Fibroblast of the aortic adventitia (primary cell): Measurements from ENCODE around the gene DLX2. TPM values are rescaled to one million over a fixed set of nuclear protein-coding genes. Genes with fewer than 3 reads are reported as not detected.

Source experiments
- DNase-seq: peaks from one replicate; pipeline ENCODE4 v3.0.0-alpha.2; 2010; ENCODE audit warnings: low read depth
- H3K4me3 ChIP-seq: 2 replicates; pipeline ENCODE4 v1.5.1; 2011; ENCODE audit warnings: low read depth, mild to moderate bottlenecking, control low read depth, low read length, moderate library complexity
- total RNA-seq: library from RNA; depleted of rRNA; stranded (reverse); fragments of >200 nt; gene quantifications from 2 replicates; pipeline ENCODE4 v1.2.3, GENCODE V29; 2012; ENCODE audit warnings: low replicate concordance
- TF ChIP-seq, protein P1 (sequence below): IDR thresholded peaks from 2 replicates; pipeline ENCODE4 v1.5.1; 2011; ENCODE audit warnings: mild to moderate bottlenecking, low read length, control low read depth, inconsistent platforms; ENCODE audit not compliant: insufficient read depth

Gene DLX2
- total RNA-seq, 1 donor = 0.72 TPM

DNA sequence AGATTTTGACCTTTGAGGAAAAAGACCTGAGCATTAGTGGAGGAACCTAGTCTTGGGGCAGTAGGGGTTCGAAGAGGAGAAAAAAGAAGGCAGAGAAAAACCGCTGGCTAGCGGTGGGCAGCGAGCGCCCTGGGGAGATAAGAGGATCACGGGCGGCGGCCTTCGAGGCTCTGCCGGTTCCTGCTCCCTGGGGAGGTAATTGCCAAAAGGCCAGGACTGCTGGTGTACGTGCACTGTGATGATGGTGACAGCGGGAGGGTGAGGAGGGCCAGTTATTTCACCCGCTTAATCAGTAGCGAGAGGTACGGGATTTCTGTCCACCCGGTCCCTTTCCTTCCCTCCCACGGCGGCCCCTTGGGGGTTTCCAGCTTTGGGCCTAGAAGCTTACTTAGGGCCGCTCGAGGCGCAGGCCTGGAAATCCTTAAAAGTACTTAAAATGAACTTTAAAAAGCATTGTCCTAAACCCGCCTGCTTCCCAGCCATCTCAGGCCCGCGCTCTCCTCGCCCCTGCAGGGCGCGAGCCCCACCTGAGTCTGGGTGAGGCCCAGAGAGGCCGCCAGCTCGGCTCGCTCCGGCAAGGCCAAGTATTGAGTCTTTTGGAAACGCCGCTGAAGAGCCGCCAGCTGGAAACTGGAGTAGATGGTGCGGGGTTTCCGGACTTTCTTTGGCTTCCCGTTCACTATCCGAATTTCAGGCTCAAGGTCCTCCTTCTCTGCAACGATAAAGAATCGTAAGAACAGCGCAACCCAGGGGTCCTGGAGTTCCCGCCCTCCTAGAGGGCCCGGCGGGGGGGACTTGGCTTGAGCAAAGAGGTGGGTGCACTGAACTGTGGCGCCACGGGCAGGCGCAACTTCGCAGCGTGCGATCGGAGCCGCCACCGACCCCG is 1.5 kb downstream of the DLX2 start:
- TF ChIP-seq, protein P1, sequence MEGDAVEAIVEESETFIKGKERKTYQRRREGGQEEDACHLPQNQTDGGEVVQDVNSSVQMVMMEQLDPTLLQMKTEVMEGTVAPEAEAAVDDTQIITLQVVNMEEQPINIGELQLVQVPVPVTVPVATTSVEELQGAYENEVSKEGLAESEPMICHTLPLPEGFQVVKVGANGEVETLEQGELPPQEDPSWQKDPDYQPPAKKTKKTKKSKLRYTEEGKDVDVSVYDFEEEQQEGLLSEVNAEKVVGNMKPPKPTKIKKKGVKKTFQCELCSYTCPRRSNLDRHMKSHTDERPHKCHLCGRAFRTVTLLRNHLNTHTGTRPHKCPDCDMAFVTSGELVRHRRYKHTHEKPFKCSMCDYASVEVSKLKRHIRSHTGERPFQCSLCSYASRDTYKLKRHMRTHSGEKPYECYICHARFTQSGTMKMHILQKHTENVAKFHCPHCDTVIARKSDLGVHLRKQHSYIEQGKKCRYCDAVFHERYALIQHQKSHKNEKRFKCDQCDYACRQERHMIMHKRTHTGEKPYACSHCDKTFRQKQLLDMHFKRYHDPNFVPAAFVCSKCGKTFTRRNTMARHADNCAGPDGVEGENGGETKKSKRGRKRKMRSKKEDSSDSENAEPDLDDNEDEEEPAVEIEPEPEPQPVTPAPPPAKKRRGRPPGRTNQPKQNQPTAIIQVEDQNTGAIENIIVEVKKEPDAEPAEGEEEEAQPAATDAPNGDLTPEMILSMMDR = no peak
- DNase-seq = peak; percentile 48
- H3K4me3 ChIP-seq = peak overlapping the region; percentile 77

DNA sequence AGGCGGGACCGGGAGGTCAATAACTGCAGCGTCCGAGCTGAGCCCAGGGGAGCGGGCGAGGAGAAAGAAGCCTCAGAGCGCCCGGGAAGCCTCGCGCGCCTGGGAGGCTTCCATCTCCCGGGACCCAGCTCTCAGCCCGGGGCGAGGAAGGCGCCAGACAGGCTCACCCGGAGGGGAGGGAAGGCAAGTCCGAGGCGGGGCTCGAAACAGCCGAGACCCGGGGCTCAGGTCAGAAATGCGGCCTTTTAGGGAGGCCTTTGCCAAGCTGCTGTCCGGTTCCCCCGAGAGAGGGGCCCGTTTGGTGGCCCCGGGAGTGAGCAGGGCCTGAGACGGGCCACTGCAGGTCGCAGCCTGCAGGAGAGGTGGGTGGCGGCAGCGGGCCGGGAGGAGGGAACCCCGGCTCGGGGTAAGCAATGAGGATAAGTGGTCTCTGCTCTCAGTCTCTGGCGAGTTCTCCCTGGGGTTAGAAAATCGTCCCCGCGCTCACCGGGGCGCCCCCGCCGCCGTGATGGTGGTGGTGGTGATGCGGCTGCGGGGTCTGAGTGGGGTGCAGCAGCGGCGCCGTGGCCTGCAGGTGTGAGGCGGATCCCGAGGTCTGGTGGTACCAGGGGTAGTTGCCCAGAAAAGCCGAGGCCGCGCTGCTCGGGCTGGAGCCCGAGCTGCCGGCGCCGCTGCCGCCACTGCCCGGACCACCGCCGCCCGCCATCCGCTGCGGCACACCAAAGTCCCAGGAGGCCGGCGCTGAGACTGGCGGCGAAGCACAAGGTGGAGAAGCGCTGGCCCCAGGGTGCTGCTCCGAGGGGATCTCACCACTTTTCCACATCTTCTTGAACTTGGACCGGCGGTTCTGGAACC is 2.4 kb downstream of the DLX2 start:
- TF ChIP-seq, protein P1 = no peak
- DNase-seq = no peak
- peak overlapping the region; percentile 77 for H3K4me3 ChIP-seq

GRCh38 chr2:172099472-172100079 is 3.1 kb downstream of the DLX2 start:
- peak overlapping the region; percentile 77 for H3K4me3 ChIP-seq
- TF ChIP-seq, protein P1 = no peak
- no peak for DNase-seq

DNA sequence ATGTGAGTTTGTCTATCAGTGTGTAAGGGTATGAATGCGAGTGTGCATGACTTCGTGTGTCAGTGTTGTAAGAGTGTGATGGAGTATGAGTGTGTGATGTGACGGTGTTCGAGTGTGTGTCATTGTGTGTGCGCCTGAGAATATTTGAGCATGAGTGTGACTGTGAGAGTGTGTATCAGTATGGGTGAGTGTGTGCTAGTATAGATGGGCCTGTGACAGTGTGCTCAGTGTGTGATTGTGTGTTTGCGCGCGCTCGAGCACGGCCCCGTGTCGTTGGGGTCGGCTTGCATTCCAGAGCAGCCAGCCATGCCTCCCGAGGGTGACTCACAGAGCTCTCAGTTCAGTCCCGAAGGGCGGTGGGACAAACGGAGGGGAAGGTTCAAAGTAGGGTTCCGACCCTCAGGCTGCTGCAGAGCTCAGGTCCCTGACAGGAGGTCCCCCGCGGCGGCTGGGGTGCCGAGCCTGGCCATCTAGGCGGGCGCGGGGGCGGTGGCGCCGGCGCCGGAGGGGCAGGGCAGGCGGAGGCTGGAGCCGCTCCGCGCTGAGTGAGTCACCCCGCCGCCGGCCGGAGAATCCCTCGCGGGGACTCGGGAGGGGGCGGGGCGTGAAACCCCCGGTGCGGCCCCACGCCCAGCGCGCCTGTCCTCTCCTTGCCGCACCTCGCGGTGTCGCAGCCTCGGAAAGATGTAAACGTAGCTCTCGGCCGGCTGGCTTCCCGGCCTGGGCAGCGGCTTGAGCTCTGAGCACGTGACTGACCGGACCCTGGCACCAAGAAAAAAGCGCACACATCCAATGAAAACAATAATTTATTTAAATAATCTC is 3.8 kb downstream of the DLX2 start:
- H3K4me3 ChIP-seq = peak overlapping the region; percentile 57

GRCh38 chr2:172098287-172098649 is 4.4 kb downstream of the DLX2 start:
- TF ChIP-seq, protein P1 = no peak
- DNase-seq = no peak
- H3K4me3 ChIP-seq = peak overlapping the region; percentile 53

More for the DNA sequence above, 3.8 kb downstream of the DLX2 start:
- TF ChIP-seq, protein P1 = no peak
- DNase-seq = peak; percentile 59
